CD4-positive, CD25-positive, alpha-beta regulatory T cell (primary cell): ENCODE data around the gene DNAJB8. TPM values are rescaled to one million over a fixed set of nuclear protein-coding genes. Genes with fewer than 3 reads are reported as not detected.

ENCODE experiments used
- ATAC-seq, 2 donors: fragments of 150-1000 bp; cut with Tn5 transposase; one replicate each; pipeline ENCODE4 v1.10.0; 2021; ENCODE audit warnings: low read depth in 2 of 2, moderate number of reproducible peaks in 2 of 2, moderate library complexity in 1 of 2
- DNase-seq, 3 donors: peaks; one replicate each; pipeline versions ENCODE4 v3.0.0 to v3.0.0-alpha.2; 2012 to 2022; ENCODE audit warnings: mixed read lengths in 1 of 3
- H3K27ac ChIP-seq: one replicate; pipeline ENCODE4 v1.7.0; 2013; ENCODE audit warnings: mild to moderate bottlenecking, low read length; ENCODE audit not compliant: insufficient read depth, poor library complexity, severe bottlenecking
- H3K27me3 ChIP-seq: one replicate; pipeline ENCODE4 v1.7.0; 2013; ENCODE audit warnings: low read length; ENCODE audit not compliant: control insufficient read depth, insufficient read depth
- H3K36me3 ChIP-seq: one replicate; pipeline ENCODE4 v1.7.0; 2013; ENCODE audit warnings: mild to moderate bottlenecking, low read length, moderate library complexity; ENCODE audit not compliant: control insufficient read depth, insufficient read depth
- H3K4me1 ChIP-seq: 2 replicates; pipeline ENCODE4 v1.7.0; 2013; ENCODE audit warnings: mild to moderate bottlenecking, low read length; ENCODE audit not compliant: insufficient read depth, control insufficient read depth, poor library complexity, severe bottlenecking
- H3K4me3 ChIP-seq: one replicate; pipeline ENCODE4 v1.7.0; 2013; ENCODE audit warnings: low read depth, mild to moderate bottlenecking, low read length, moderate library complexity
- H3K9me3 ChIP-seq, 2 experiments: 1 replicate in 1 of 2; 2 replicates in 1 of 2; pipeline ENCODE4 v1.7.0; 2013; ENCODE audit warnings: low read length in 2 of 2, mild to moderate bottlenecking in 1 of 2, moderate library complexity in 1 of 2; ENCODE audit not compliant: control insufficient read depth in 2 of 2
- H3K27ac Mint-ChIP-seq, 3 donors: one replicate each; pipeline ENCODE4 v1.8.0; 2020 to 2022; ENCODE audit warnings: mild to moderate bottlenecking in 3 of 3, mixed read lengths in 3 of 3, moderate library complexity in 2 of 3
- H3K27me3 Mint-ChIP-seq: one replicate; pipeline ENCODE4 v1.8.0; 2022; ENCODE audit warnings: mild to moderate bottlenecking, mixed read lengths
- H3K36me3 Mint-ChIP-seq: one replicate; pipeline ENCODE4 v1.8.0; 2020; ENCODE audit warnings: mixed read lengths
- H3K4me1 Mint-ChIP-seq, 4 donors: one replicate each; pipeline ENCODE4 v1.8.0; 2020 to 2022; ENCODE audit warnings: mixed read lengths in 4 of 4, mild to moderate bottlenecking in 1 of 4
- H3K4me3 Mint-ChIP-seq, 4 donors: one replicate each; pipeline ENCODE4 v1.8.0; 2020 to 2022; ENCODE audit warnings: mild to moderate bottlenecking in 4 of 4, mixed read lengths in 4 of 4, moderate library complexity in 3 of 4
- H3K9me3 Mint-ChIP-seq, 7 donors: one replicate each; pipeline ENCODE4 v1.8.0; 2020 to 2022; ENCODE audit warnings: mixed read lengths in 7 of 7, mild to moderate bottlenecking in 3 of 7, moderate library complexity in 2 of 7
- polyA plus RNA-seq, 4 donors: library from polyadenylated mRNA; unstranded; fragments of 300-500 nt; fragmentation: Illumina TruSeq; gene quantifications; one replicate each; pipeline ENCODE4 v1.2.3, GENCODE V29; 2021
- total RNA-seq: library from RNA; stranded (reverse); gene quantifications from one replicate; pipeline ENCODE4 v1.2.3, GENCODE V29; 2022

Gene DNAJB8
- total and polyA plus RNA-seq, 5 donors from 2014 or later, result not detected

DNA sequence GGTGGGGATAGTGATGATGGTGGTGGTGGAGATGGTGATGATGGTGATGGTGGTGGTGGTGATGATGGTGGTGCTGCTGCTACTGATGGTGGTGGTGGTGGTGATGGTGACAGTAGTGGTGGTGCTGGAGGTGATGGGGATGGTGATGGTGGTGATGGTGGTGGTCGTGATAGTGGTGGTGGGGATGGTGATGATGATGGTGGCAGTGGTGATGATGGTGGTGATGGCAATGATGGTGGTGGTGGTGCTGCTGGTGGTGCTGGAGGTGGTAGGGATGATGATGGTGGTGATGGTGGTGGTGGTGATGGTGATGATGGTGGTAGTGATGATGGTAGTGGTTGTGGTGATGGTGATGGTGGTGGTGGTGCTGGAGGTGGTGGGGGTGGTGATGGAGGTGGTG lies 21.3 kb downstream of the DNAJB8 start:
- peaks cover 13% of the 10 kb centered on the region for H3K4me1 ChIP-seq
- Mint-ChIP-seq H3K27ac (no peak overlapping the region), H3K9me3 (peaks cover 3 to 28% (median 8%) of the 10 kb centered on the region in 7 donors), H3K27me3 (no peaks in the 10 kb centered on the region), H3K4me1 (peaks cover 5 to 37% (median 9%) of the 10 kb centered on the region in 4 donors), H3K4me3 (no peak overlapping the region), H3K36me3 (peaks cover 10% of the 10 kb centered on the region)
- no peak overlapping the region for H3K27ac ChIP-seq
- H3K27me3 ChIP-seq, result no peaks in the 10 kb centered on the region
- H3K36me3 ChIP-seq, result no peaks in the 10 kb centered on the region
- no peak for ATAC-seq
- no peak for DNase-seq
- H3K9me3 ChIP-seq, result no peaks in the 10 kb centered on the region
- no peak overlapping the region for H3K4me3 ChIP-seq

- H3K27me3 Mint-ChIP-seq, result peaks cover 12% of the 10 kb centered on the region
- H3K4me1 Mint-ChIP-seq, result peaks cover 5 to 27% (median 6%) of the 10 kb centered on the region in 4 donors
- peaks cover 2 to 20% (median 8%) of the 10 kb centered on the region in 7 donors for H3K9me3 Mint-ChIP-seq
- ATAC-seq (no peak), DNase-seq (no peak)
- peaks cover 11% of the 10 kb centered on the region for H3K4me1 ChIP-seq
- H3K4me3 ChIP-seq, result no peak overlapping the region
- H3K27me3 ChIP-seq, result no peaks in the 10 kb centered on the region
- H3K27ac Mint-ChIP-seq, result peak overlapping the region in 2 of 3 donors; percentile 3 to 38
- H3K36me3 ChIP-seq, result no peaks in the 10 kb centered on the region
- peaks cover 9% of the 10 kb centered on the region for H3K36me3 Mint-ChIP-seq
- no peaks in the 10 kb centered on the region for H3K9me3 ChIP-seq
- no peak overlapping the region for H3K4me3 Mint-ChIP-seq
- no peak overlapping the region for H3K27ac ChIP-seq
Measured at GRCh38 chr3:128443771-128444170, 22.9 kb downstream of the DNAJB8 start.

GRCh38 chr3:128442949-128443348 lies 23.7 kb downstream of the DNAJB8 start:
- H3K4me1 ChIP-seq, result peaks cover 9% of the 10 kb centered on the region

GRCh38 chr3:128442070-128442469 lies 24.6 kb downstream of the DNAJB8 start:
- no peak overlapping the region for H3K4me3 ChIP-seq
- no peaks in the 10 kb centered on the region for H3K4me1 ChIP-seq
- peaks cover 0 to 10% (median 3%) of the 10 kb centered on the region in 7 donors for H3K9me3 Mint-ChIP-seq
- ATAC-seq (no peak), DNase-seq (no peak)
- H3K27ac Mint-ChIP-seq, result no peak overlapping the region
- no peaks in the 10 kb centered on the region for H3K27me3 ChIP-seq
- peaks cover 13% of the 10 kb centered on the region for H3K27me3 Mint-ChIP-seq
- H3K36me3 Mint-ChIP-seq, result no peaks in the 10 kb centered on the region
- no peak overlapping the region for H3K27ac ChIP-seq
- peaks cover 0 to 11% (median 0%) of the 10 kb centered on the region in 4 donors for H3K4me1 Mint-ChIP-seq
- H3K4me3 Mint-ChIP-seq, result no peak overlapping the region
- H3K9me3 ChIP-seq, result no peaks in the 10 kb centered on the region
- H3K36me3 ChIP-seq, result no peaks in the 10 kb centered on the region

More at GRCh38 chr3:128442949-128443348, 23.7 kb downstream of the DNAJB8 start:
- DNase-seq, result no peak
- H3K27me3 Mint-ChIP-seq, result peaks cover 13% of the 10 kb centered on the region
- H3K9me3 Mint-ChIP-seq, result peaks cover 0 to 14% (median 3%) of the 10 kb centered on the region in 7 donors
- H3K9me3 ChIP-seq, result no peaks in the 10 kb centered on the region
- peaks cover 0 to 20% (median 0%) of the 10 kb centered on the region in 4 donors for H3K4me1 Mint-ChIP-seq
- H3K36me3 Mint-ChIP-seq, result peaks cover 3% of the 10 kb centered on the region
- no peak overlapping the region for H3K4me3 ChIP-seq
- no peak for ATAC-seq
- no peak overlapping the region for H3K27ac ChIP-seq
- no peaks in the 10 kb centered on the region for H3K27me3 ChIP-seq
- no peak overlapping the region for H3K27ac Mint-ChIP-seq
- no peaks in the 10 kb centered on the region for H3K36me3 ChIP-seq
- H3K4me3 Mint-ChIP-seq, result no peak overlapping the region

- H3K36me3 Mint-ChIP-seq, result no peaks in the 10 kb centered on the region
- no peak overlapping the region for H3K27ac ChIP-seq
- no peaks in the 10 kb centered on the region for H3K36me3 ChIP-seq
- H3K4me3 Mint-ChIP-seq, result no peak overlapping the region
- H3K27ac Mint-ChIP-seq, result no peak overlapping the region
- H3K27me3 ChIP-seq, result no peaks in the 10 kb centered on the region
- H3K27me3 Mint-ChIP-seq, result peaks cover 33% of the 10 kb centered on the region
- no peak for DNase-seq
- no peaks in the 10 kb centered on the region for H3K9me3 ChIP-seq
- ATAC-seq, result no peak
- H3K4me1 ChIP-seq, result no peaks in the 10 kb centered on the region
- peaks cover 0 to 2% (median 0%) of the 10 kb centered on the region in 7 donors for H3K9me3 Mint-ChIP-seq
- H3K4me3 ChIP-seq, result no peak overlapping the region
- H3K4me1 Mint-ChIP-seq, result no peaks in the 10 kb centered on the region
Measured at GRCh38 chr3:128439226-128439625, 27.5 kb downstream of the DNAJB8 start.

DNA sequence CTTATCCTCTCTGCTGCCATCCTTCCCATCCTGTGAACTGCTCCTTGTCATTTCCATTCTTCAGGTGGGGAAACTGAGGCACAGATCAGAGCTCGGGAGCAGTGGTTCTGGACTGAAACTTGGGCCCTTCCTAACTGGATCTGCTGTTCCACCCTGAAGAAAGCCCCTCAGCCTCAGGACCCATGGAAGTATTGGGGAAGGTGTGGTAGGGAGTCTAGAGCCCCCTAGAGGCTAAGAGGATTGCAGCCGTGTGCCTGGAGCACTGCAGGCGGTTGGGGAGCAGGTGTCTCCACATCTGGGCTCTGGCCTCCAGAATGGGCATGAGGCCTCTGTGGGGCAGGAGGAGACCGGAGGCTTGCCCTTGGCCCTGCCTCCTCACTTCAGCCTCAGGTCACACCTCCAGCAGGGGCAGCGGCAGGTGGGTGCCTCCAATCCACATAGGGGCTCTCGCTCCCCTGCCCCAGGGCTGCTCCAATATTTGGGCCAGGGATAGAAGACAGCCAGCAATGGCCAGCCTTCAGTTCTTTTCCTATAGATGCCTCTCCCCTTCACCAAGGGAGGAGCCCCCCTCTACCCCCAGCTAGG lies 28.1 kb downstream of the DNAJB8 start:
- Mint-ChIP-seq H3K36me3 (no peaks in the 10 kb centered on the region), H3K9me3 (no peaks in the 10 kb centered on the region), H3K4me1 (peaks cover 0 to 3% (median 0%) of the 10 kb centered on the region in 4 donors), H3K4me3 (no peak overlapping the region), H3K27me3 (peaks cover 38% of the 10 kb centered on the region), H3K27ac (no peak overlapping the region)
- H3K36me3 ChIP-seq, result no peaks in the 10 kb centered on the region
- H3K4me3 ChIP-seq, result no peak overlapping the region
- no peaks in the 10 kb centered on the region for H3K4me1 ChIP-seq
- DNase-seq (no peak), ATAC-seq (no peak)
- no peaks in the 10 kb centered on the region for H3K9me3 ChIP-seq
- no peaks in the 10 kb centered on the region for H3K27me3 ChIP-seq
- no peak overlapping the region for H3K27ac ChIP-seq

GRCh38 chr3:128436214-128436613 lies 30.5 kb downstream of the DNAJB8 start:
- ATAC-seq, result no peak
- Mint-ChIP-seq H3K27me3 (peaks cover 52% of the 10 kb centered on the region), H3K9me3 (peaks cover 0 to 3% (median 0%) of the 10 kb centered on the region in 7 donors), H3K4me3 (no peak overlapping the region), H3K36me3 (no peaks in the 10 kb centered on the region), H3K4me1 (peaks cover 0 to 13% (median 0%) of the 10 kb centered on the region in 4 donors), H3K27ac (peak overlapping the region in 1 of 3 donors; percentile 65)
- H3K27ac ChIP-seq, result no peak overlapping the region
- no peak overlapping the region for H3K4me3 ChIP-seq
- DNase-seq, result no peak
- H3K27me3 ChIP-seq, result peaks cover 8% of the 10 kb centered on the region
- H3K36me3 ChIP-seq, result no peaks in the 10 kb centered on the region
- no peaks in the 10 kb centered on the region for H3K4me1 ChIP-seq
- no peaks in the 10 kb centered on the region for H3K9me3 ChIP-seq

DNA sequence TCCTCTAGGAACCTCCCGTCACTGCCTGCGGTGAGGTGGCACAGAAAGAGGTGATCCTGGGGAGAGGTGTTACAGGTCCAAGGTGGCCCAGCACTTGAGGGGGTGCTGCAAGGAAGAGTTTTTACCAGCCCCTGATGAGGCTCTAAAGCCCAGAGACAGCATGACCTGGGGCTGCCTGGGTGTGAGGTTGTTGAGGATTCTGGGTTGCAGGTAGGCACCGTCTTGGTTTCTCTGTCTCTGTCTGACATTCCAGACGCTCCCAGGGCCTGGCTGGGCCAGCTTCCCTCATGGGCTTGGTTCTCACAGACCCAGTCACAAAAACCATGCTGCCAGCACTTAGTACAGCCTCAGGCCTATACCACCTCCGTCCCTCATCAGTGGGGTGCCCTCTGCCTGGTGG lies 31.1 kb downstream of the DNAJB8 start:
- peaks cover 0 to 3% (median 0%) of the 10 kb centered on the region in 7 donors for H3K9me3 Mint-ChIP-seq
- peaks cover 52% of the 10 kb centered on the region for H3K27me3 Mint-ChIP-seq
- H3K4me1 Mint-ChIP-seq, result peaks cover 0 to 13% (median 2%) of the 10 kb centered on the region in 4 donors
- Histone ChIP-seq H3K27me3 (peaks cover 8% of the 10 kb centered on the region), H3K27ac (no peak overlapping the region), H3K9me3 (no peaks in the 10 kb centered on the region), H3K4me1 (no peaks in the 10 kb centered on the region), H3K4me3 (no peak overlapping the region), H3K36me3 (no peaks in the 10 kb centered on the region)
- H3K27ac Mint-ChIP-seq, result no peak overlapping the region
- ATAC-seq (no peak), DNase-seq (no peak)
- H3K36me3 Mint-ChIP-seq, result peaks cover 2% of the 10 kb centered on the region
- H3K4me3 Mint-ChIP-seq, result no peak overlapping the region
